Camera-type eye (tissue), 1 donor: ENCODE data around the gene OR2F1. TPM values are rescaled to one million over a fixed set of nuclear protein-coding genes. Genes with fewer than 3 reads are reported as not detected.

Experiments
- total RNA-seq: library from RNA; depleted of rRNA; stranded (reverse); fragments of >200 nt; gene quantifications from one replicate; pipeline ENCODE4 v1.2.3, GENCODE V29; 2014

Gene OR2F1, protein sequence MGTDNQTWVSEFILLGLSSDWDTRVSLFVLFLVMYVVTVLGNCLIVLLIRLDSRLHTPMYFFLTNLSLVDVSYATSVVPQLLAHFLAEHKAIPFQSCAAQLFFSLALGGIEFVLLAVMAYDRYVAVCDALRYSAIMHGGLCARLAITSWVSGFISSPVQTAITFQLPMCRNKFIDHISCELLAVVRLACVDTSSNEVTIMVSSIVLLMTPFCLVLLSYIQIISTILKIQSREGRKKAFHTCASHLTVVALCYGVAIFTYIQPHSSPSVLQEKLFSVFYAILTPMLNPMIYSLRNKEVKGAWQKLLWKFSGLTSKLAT
- total RNA-seq = not detected

DNA sequence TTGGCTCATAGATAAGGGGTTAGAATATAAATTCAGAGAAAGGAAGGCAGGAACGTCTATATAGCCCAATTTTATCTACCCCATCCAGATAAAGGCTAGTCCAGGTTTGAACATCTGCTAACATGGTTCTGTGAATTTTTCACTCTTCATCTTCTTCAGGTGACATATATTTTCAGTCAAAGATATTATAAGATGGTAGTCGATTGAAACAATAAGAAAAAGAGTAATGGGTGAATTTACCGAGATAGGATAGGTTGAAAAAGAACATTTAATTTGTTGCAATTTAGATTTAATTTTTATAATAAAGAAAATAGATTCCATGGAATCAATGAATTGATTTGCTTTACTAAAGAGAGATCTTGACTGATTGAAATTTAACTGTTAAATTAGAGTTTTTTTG, at the start of gene OR2F1:
OR2F1 (plus strand) TSS at position 301 of the 400 bp plus-strand sequence. CDS start 5,127 bp downstream, outside the sequence.

DNA sequence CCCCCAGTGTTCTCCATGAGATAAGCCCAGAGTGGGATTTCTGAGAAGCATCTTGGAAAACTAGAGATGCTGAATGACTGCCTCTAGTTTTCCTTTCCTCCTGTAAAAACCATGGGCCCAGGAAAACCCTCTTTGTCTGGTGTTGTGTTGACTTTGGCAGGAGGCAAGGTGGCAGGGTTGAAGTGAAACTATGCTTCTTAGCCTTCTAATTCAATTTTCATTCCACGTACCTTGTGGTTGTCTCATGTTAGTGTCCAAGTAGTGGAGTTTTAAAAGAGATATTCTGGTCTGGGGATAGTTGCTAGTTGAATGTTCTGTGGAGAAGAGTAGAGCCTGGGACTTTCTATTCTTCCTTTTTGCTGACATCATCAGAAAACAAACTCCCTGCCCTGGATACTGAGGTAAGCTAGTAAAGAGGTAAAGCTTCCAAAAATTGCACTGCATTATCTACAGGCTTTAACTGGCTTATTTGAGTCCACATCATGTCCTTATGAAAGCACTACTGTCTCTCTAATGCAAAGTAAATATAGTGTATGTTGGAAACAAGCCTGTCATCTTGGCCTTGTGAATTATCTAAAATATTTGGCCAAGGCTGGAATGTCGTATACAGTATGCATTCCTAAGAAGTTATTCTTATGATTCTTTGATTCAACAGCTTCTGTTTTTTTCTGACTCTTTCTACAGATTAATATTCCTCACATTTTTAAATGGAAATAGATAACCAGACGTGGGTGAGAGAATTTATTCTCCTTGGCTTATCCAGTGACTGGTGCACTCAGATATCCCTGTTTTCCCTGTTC, 19.9 kb upstream of the OR2F1 start, which contains the start of gene OR2F2:
OR2F2 (plus strand) TSS at position 708 of the 800 bp plus-strand sequence; CDS start at position 708, 0 bp downstream.

DNA sequence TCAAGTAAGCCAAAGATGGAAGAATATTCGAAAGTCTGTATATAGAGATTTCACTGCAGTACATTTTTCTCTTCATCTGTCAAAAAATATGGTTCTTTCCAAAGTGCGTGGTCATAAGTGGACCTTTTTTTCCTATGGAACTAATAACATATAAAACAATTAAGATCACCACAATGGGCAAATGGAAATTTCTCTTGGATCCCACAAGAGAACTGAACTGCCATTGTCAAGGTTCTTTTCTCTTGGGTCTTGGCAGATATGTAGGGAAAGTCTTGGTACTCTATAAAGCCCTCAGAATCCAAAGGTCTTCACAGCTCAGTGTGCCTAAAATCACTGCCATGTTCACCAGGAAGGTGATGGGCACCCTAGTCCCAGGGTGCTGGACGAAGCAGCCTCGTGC, 45.4 kb downstream of the OR2F1 start, which contains the start of gene OR6B1:
OR6B1 (plus strand) TSS at position 301 of the 400 bp plus-strand sequence. CDS start 3,677 bp downstream, outside the sequence.

Other genes with a start within 250 kb of the OR2F1 start
- 2.9 TPM for gene CTAGE6, start 197.1 kb upstream of the OR2F1 start, total RNA-seq
- 182 TPM for gene TCAF1, start 52.7 kb upstream of the OR2F1 start, total RNA-seq
- gene OR2F2, start 19.6 kb upstream of the OR2F1 start, total RNA-seq = not detected
- not detected for gene OR6B1, start 45.5 kb downstream of the OR2F1 start, total RNA-seq
- gene OR2A5, start 94.1 kb downstream of the OR2F1 start, total RNA-seq = not detected
- gene OR2A25, start 115.0 kb downstream of the OR2F1 start, total RNA-seq = not detected
- not detected for gene OR2A12, start 131.4 kb downstream of the OR2F1 start, total RNA-seq
- gene OR2A2, start 154.7 kb downstream of the OR2F1 start, total RNA-seq = not detected
- gene OR2A14, start 168.3 kb downstream of the OR2F1 start, total RNA-seq = not detected
- gene CTAGE4, start 228.6 kb downstream of the OR2F1 start, total RNA-seq = 2.7 TPM
- gene ARHGEF35, start 241.0 kb downstream of the OR2F1 start, total RNA-seq = 6.2 TPM